Measurements from ENCODE around the gene MYT1. TPM values are rescaled to one million over a fixed set of nuclear protein-coding genes. Genes with fewer than 3 reads are reported as not detected.
"Not testable (repeated sequence)": the region's sequence is repeated elsewhere in the genome, so short reads cannot be mapped to it uniquely, and the experiment has no call there.

Gene MYT1
- total RNA-seq, 1 experiment from 2014 or later, result 5.8 TPM

GRCh38 chr20:64166721-64167615, 2.7 kb downstream of the MYT1 start:
- no peak for DNase-seq (ENCODE audit: low spot score)

GRCh38 chr20:64167676-64168075, 3.4 kb downstream of the MYT1 start:
- DNase-seq (ENCODE audit: low spot score), result no peak

GRCh38 chr20:64168381-64169090, 4.3 kb downstream of the MYT1 start:
- no peak for DNase-seq (ENCODE audit: low spot score)

GRCh38 chr20:64169091-64169560, 4.9 kb downstream of the MYT1 start:
- DNase-seq (ENCODE audit: low spot score), result no peak

- DNase-seq (ENCODE audit: low spot score), result no peak
These were observed 7.0 kb downstream of the MYT1 start for GRCh38 chr20:64171211-64171610.

GRCh38 chr20:64173116-64173515, 8.9 kb downstream of the MYT1 start:
- DNase-seq (ENCODE audit: low spot score), result no peak

- no peak for DNase-seq (ENCODE audit: low spot score)
These were observed 12.3 kb downstream of the MYT1 start for GRCh38 chr20:64176551-64176950.

- no peak for DNase-seq (ENCODE audit: low spot score)
These were observed 12.7 kb downstream of the MYT1 start for GRCh38 chr20:64176971-64177370.

- no peak for DNase-seq (ENCODE audit: low spot score)
These were observed 13.1 kb downstream of the MYT1 start for GRCh38 chr20:64177384-64177783.

- no peak for DNase-seq (ENCODE audit: low spot score)
These were observed 13.5 kb downstream of the MYT1 start for GRCh38 chr20:64177787-64178186.

GRCh38 chr20:64178925-64179324, 14.7 kb downstream of the MYT1 start:
- DNase-seq (ENCODE audit: low spot score), result not testable (repeated sequence)

GRCh38 chr20:64179805-64180204, 15.6 kb downstream of the MYT1 start:
- no peak for DNase-seq (ENCODE audit: low spot score)

GRCh38 chr20:64180673-64181072, 16.4 kb downstream of the MYT1 start:
- no peak for DNase-seq (ENCODE audit: low spot score)

GRCh38 chr20:64181391-64181790, 17.1 kb downstream of the MYT1 start:
- DNase-seq (ENCODE audit: low spot score), result no peak

GRCh38 chr20:64182146-64182865, 18.1 kb downstream of the MYT1 start:
- no peak for DNase-seq (ENCODE audit: low spot score)

GRCh38 chr20:64183313-64183712, 19.1 kb downstream of the MYT1 start:
- no peak for DNase-seq (ENCODE audit: low spot score)

- DNase-seq (ENCODE audit: low spot score), result no peak
These were observed 20.5 kb downstream of the MYT1 start for GRCh38 chr20:64184795-64185194.

- no peak for DNase-seq (ENCODE audit: low spot score)
These were observed 21.1 kb downstream of the MYT1 start for GRCh38 chr20:64185276-64185900.

GRCh38 chr20:64186071-64186598, 21.9 kb downstream of the MYT1 start:
- no peak for DNase-seq (ENCODE audit: low spot score)

GRCh38 chr20:64187213-64187612, 23.0 kb downstream of the MYT1 start:
- not testable (repeated sequence) for DNase-seq (ENCODE audit: low spot score)

GRCh38 chr20:64188091-64188490, 23.8 kb downstream of the MYT1 start:
- peak; percentile 28 for DNase-seq (ENCODE audit: low spot score)
